GM18867 (cell line): Measurements from ENCODE around the gene TANC1.

Source experiments
- ATAC-seq: cut with Tn5 transposase; IDR thresholded peaks from one replicate; pipeline ENCODE4 v1.9.1; 2021; ENCODE audit warnings: mild to moderate bottlenecking, moderate library complexity; ENCODE audit not compliant: unreplicated experiment

TANC1 gene

GRCh38 chr2:159185401-159186130 lies 217.1 kb downstream of the TANC1 start:
- peak; percentile 58 for ATAC-seq

GRCh38 chr2:159186462-159186861 lies 218.0 kb downstream of the TANC1 start:
- ATAC-seq: peak; percentile 56

- no peak for ATAC-seq
Observed at GRCh38 chr2:159187106-159187505, 218.7 kb downstream of the TANC1 start.

GRCh38 chr2:159188449-159188848 lies 220.0 kb downstream of the TANC1 start:
- no peak for ATAC-seq

GRCh38 chr2:159192371-159192918 lies 224.0 kb downstream of the TANC1 start:
- no peak for ATAC-seq

- ATAC-seq: no peak
Observed at GRCh38 chr2:159193791-159194190, 225.4 kb downstream of the TANC1 start.

GRCh38 chr2:159194241-159194640 lies 225.8 kb downstream of the TANC1 start:
- no peak for ATAC-seq

GRCh38 chr2:159195697-159196096 lies 227.3 kb downstream of the TANC1 start:
- no peak for ATAC-seq

- ATAC-seq: no peak
Observed at GRCh38 chr2:159196393-159196925, 228.0 kb downstream of the TANC1 start.

GRCh38 chr2:159199236-159199635 lies 230.8 kb downstream of the TANC1 start:
- ATAC-seq: no peak

GRCh38 chr2:159199761-159200465 lies 231.5 kb downstream of the TANC1 start:
- ATAC-seq: no peak

- ATAC-seq: no peak
Observed at GRCh38 chr2:159200498-159200897, 232.1 kb downstream of the TANC1 start.

GRCh38 chr2:159201360-159202063 lies 233.1 kb downstream of the TANC1 start:
- ATAC-seq: peak; percentile 99

- no peak for ATAC-seq
Observed at GRCh38 chr2:159202568-159203071, 234.2 kb downstream of the TANC1 start.

- no peak for ATAC-seq
Observed at GRCh38 chr2:159204381-159205144, 236.1 kb downstream of the TANC1 start.

- no peak for ATAC-seq
Observed at GRCh38 chr2:159206736-159207380, 238.4 kb downstream of the TANC1 start.

- ATAC-seq: no peak
Observed at GRCh38 chr2:159208438-159208837, 240.0 kb downstream of the TANC1 start.

- ATAC-seq: peak; percentile 93
Observed at GRCh38 chr2:159209341-159210306, 241.2 kb downstream of the TANC1 start.
